GM11168 (cell line): ENCODE measurements around the gene CPZ.

ENCODE experiments used
- in situ Hi-C: fragments of 300-500 bp; cut with MboI; formaldehyde crosslinking; loops from one replicate; pipeline ENCODE4 v1.12.0; 2022; ENCODE audit warnings: low sequenced_read_pairs; ENCODE audit not compliant: unreplicated experiment

CPZ gene

DNA sequence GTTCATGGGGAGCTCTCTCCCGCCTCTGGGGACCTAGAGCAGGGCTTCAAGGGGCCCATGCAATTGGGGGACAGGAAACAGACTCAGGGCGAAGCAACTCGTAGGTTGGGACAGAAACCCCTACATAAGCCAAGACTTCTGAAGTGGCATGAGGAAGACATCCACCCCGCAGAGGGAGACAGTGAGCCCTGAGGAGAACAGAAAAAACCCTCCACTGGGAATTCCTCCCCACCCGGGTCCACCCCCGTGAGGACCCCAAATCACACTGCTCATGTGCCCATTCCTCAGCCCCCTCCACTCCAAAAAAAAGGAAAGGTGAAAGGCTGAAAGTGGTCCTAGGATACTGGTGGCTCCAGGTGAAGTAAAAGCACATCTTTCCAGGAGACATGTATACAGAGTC, 74.0 kb downstream of the CPZ start:
- in situ Hi-C loops: no loop called here
